K562 (cell line): ENCODE measurements around the gene CD70. TPM values are rescaled to one million over a fixed set of nuclear protein-coding genes. Genes with fewer than 3 reads are reported as not detected.

Experiments used
- AFF4 ChIP-seq: sonication (generic); formaldehyde crosslinking; IDR thresholded peaks from 2 replicates; pipeline ENCODE4 v1.8.0; 2023; ENCODE audit warnings: mild to moderate bottlenecking, missing genetic modification reagents
- BRCA1 ChIP-seq, 2 experiments: fragments of 450-650 bp in 1 of 2; sonication (generic) in 1 of 2; formaldehyde crosslinking in 1 of 2; IDR thresholded peaks; 2 replicates each; pipeline versions ENCODE4 v1.5.0 to v1.6.1; 2017 to 2020; ENCODE audit warnings: mild to moderate bottlenecking in 1 of 2, missing genetic modification reagents in 1 of 2
- CHAMP1 ChIP-seq: fragments of 450-650 bp; IDR thresholded peaks from 2 replicates; pipeline ENCODE4 v1.6.1; 2016; ENCODE audit warnings: mild to moderate bottlenecking
- CTBP1 ChIP-seq: fragments of 450-650 bp; IDR thresholded peaks from 2 replicates; pipeline ENCODE4 v1.6.1; 2016; ENCODE audit warnings: borderline replicate concordance
- CTCFL ChIP-seq: IDR thresholded peaks from 2 replicates; pipeline ENCODE4 v1.6.1; 2011; ENCODE audit warnings: borderline replicate concordance, low read depth, mild to moderate bottlenecking, moderate library complexity, low read length; ENCODE audit not compliant: insufficient read depth, poor library complexity, severe bottlenecking
- ETV5 ChIP-seq: sonication (generic); formaldehyde crosslinking; IDR thresholded peaks from 2 replicates; pipeline ENCODE4 v1.4.0; 2020; ENCODE audit warnings: low read depth, mild to moderate bottlenecking, missing genetic modification reagents
- HBP1 ChIP-seq: fragments of 450-650 bp; formaldehyde crosslinking; IDR thresholded peaks from 2 replicates; pipeline ENCODE4 v1.4.0; 2022; ENCODE audit warnings: missing genetic modification characterization
- HDAC1 ChIP-seq, 2 experiments: fragments of 450-650 bp; IDR thresholded peaks; 2 replicates each; pipeline ENCODE4 v1.6.1; 2016 to 2017; ENCODE audit warnings: inconsistent platforms in 1 of 2, mild to moderate bottlenecking in 1 of 2, moderate library complexity in 1 of 2
- NR0B1 ChIP-seq: fragments of 450-650 bp; IDR thresholded peaks from one replicate; pipeline ENCODE4 v1.6.1; 2018; ENCODE audit warnings: mild to moderate bottlenecking, moderate library complexity; ENCODE audit not compliant: partially characterized antibody
- NR2C1 ChIP-seq, 2 experiments: fragments of 450-650 bp; IDR thresholded peaks; 2 replicates each; pipeline ENCODE4 v1.6.1; 2017; ENCODE audit warnings: mild to moderate bottlenecking in 2 of 2, antibody characterized with exemption in 1 of 2, inconsistent platforms in 1 of 2, missing compliant biosample characterization in 1 of 2, missing genetic modification characterization in 1 of 2
- RBFOX2 ChIP-seq: fragments of 200-400 bp; formaldehyde crosslinking; IDR thresholded peaks from 2 replicates; pipeline ENCODE4 v1.6.1; 2017; ENCODE audit warnings: low read depth, mild to moderate bottlenecking, low read length, moderate library complexity
- TBP ChIP-seq: optimal IDR thresholded peaks from 2 replicates; pipeline ENCODE3; 2011; ENCODE audit warnings: low read depth, low read length, improper control_type of control experiment
- ZKSCAN8 ChIP-seq: fragments of 200-800 bp; sonication (Bioruptor generic); IDR thresholded peaks from 2 replicates; pipeline ENCODE4 v1.6.1; 2016; ENCODE audit warnings: missing genetic modification characterization, missing compliant biosample characterization
- ZNF143 ChIP-seq: sonication (generic); formaldehyde crosslinking; IDR thresholded peaks from 2 replicates; pipeline ENCODE4 v1.9.0; 2022; ENCODE audit warnings: mild to moderate bottlenecking, missing genetic modification reagents
- polyA plus RNA-seq, 8 experiments: library from polyadenylated mRNA; depleted of rRNA in 4 of 8; stranded (reverse) in 5 of 8; unstranded in 3 of 8; fragments of >200 nt; fragmentation: Nextera tagmentation in 2 of 8; fragmentation: Illumina TruSeq in 1 of 8; extraction: Ambion mirVana in 2 of 8; extraction: Trizol in 1 of 8; gene quantifications; 2 replicates each; pipeline versions ENCODE4 v1.2.1 to v1.2.3, GENCODE V29; 2011 to 2014; ENCODE audit warnings: inconsistent platforms in 1 of 8, missing spikeins in 1 of 8
- total RNA-seq, 7 experiments: library from RNA; depleted of rRNA in 6 of 7; stranded (reverse); fragments of >200 nt in 6 of 7; fragmentation: Illumina TruSeq in 2 of 7; extraction: Trizol in 2 of 7; gene quantifications; 2 replicates each; pipeline versions ENCODE4 v1.2.1 to v1.2.3, GENCODE V29; 2011 to 2021; ENCODE audit warnings: low replicate concordance in 1 of 7

The CD70 gene
- total and polyA plus RNA-seq, 9 of the 15 experiments (the other 6 are each of a cell fraction or from before 2014, with no cell fraction given): 0.06 to 0.58 (median 0.33) TPM; not detected in 4

- no peak for TF ChIP-seq HBP1 (CRISPR knock-in tag)
- no peak for TF ChIP-seq ZKSCAN8
- peak in 1 of 2 experiments; percentile 26; a peak in 1 of 4 replicates for TF ChIP-seq HDAC1 (IDR thresholded peaks at IDR 0.05)
- no peak for TF ChIP-seq CHAMP1
- TF ChIP-seq ETV5 (CRISPR knock-in tag): peak; percentile 79; the same call in 1 of the 2 replicates
- no peak for TF ChIP-seq AFF4 (CRISPR knock-in tag)
- TF ChIP-seq BRCA1 (IDR thresholded peaks at IDR 0.05): no peak
- TF ChIP-seq BRCA1 (CRISPR knock-in tag; IDR thresholded peaks at IDR 0.05): no peak
- no peak for TF ChIP-seq NR2C1 (IDR thresholded peaks at IDR 0.05)
- TF ChIP-seq NR2C1 (tag; IDR thresholded peaks at IDR 0.05): no peak
- TF ChIP-seq RBFOX2: peak; percentile 57
- no peak for TF ChIP-seq NR0B1
- TF ChIP-seq CTCFL: peak; percentile 44
- TF ChIP-seq ZNF143 (CRISPR knock-in tag): no peak
- peak; percentile 71; the same call in 1 of the 2 replicates for TF ChIP-seq CTBP1
- TF ChIP-seq TBP: peak; percentile 9
Measured at GRCh38 chr19:6551607-6552450, 39.1 kb downstream of the CD70 start (continued).
